Activated CD4-positive, alpha-beta memory T cell treated with anti-CD3 and anti-CD28 coated beads for 36 hours (primary cell): ENCODE data around the gene WWTR1. TPM values are rescaled to one million over a fixed set of nuclear protein-coding genes. Genes with fewer than 3 reads are reported as not detected.

Experiments used
- CTCF ChIA-PET: fragments of 350-600 bp; sonication (Branson Sonifier 250); formaldehyde crosslinking; loops from one replicate; lab custom pipeline; 2021; ENCODE audit warnings: antibody characterized with exemption, inconsistent platforms; lab: Charles Lee
- POLR2A ChIA-PET: fragments of 350-600 bp; sonication (Branson Sonifier 250); formaldehyde crosslinking; loops from one replicate; lab custom pipeline; 2021; ENCODE audit warnings: antibody characterized with exemption; lab: Charles Lee
- DNase-seq: peaks from one replicate; pipeline ENCODE4 v3.0.0-alpha.2; 2020
- H3K27ac Mint-ChIP-seq: one replicate; pipeline ENCODE4 v1.8.0; 2021; ENCODE audit warnings: mixed read lengths
- H3K27me3 Mint-ChIP-seq: one replicate; pipeline ENCODE4 v1.8.0; 2021; ENCODE audit warnings: mixed read lengths
- H3K36me3 Mint-ChIP-seq: one replicate; pipeline ENCODE4 v1.8.0; 2021; ENCODE audit warnings: mixed read lengths
- H3K4me1 Mint-ChIP-seq: one replicate; pipeline ENCODE4 v1.8.0; 2021; ENCODE audit warnings: low read depth, mixed read lengths
- H3K4me3 Mint-ChIP-seq: one replicate; pipeline ENCODE4 v1.8.0; 2021; ENCODE audit warnings: mild to moderate bottlenecking, mixed read lengths
- H3K9me3 Mint-ChIP-seq: one replicate; pipeline ENCODE4 v1.8.0; 2021; ENCODE audit warnings: mixed read lengths
- intact Hi-C: fragments of 100-400 bp; cut with micrococcal nuclease; formaldehyde crosslinking; loops from one replicate; pipeline ENCODE4 v1.15.1; 2023
- total RNA-seq, 2 experiments: library from RNA; stranded (reverse); gene quantifications; one replicate each; pipeline ENCODE4 v1.2.3, GENCODE V29; 2021

The WWTR1 gene
- total RNA-seq, 2 experiments from 2014 or later = 1.0 to 1.2 TPM

- DNase-seq = peak; percentile 51
- Mint-ChIP-seq H3K4me1 (peaks cover 10% of the 10 kb centered on the region), H3K27me3 (peaks cover 15% of the 10 kb centered on the region), H3K4me3 (no peak overlapping the region), H3K36me3 (no peaks in the 10 kb centered on the region), H3K9me3 (no peaks in the 10 kb centered on the region), H3K27ac (no peak overlapping the region)
- ChIA-PET CTCF (interaction anchor here (0.7 to 3.7 kb wide), 9 partner anchors 11 to 471 kb away, joined by 3 to 31 read pairs (median 3); partner anchors contain the start of gene COMMD2), POLR2A (no interaction called here)
- intact Hi-C loops = loop anchor here (1.0 kb wide), 4 partner anchors 205 to 296 kb away; partner anchors contain the start of gene COMMD2
Measured at GRCh38 chr3:149512073-149512782, 145.6 kb downstream of the WWTR1 start.

GRCh38 chr3:149511040-149511626, 146.7 kb downstream of the WWTR1 start:
- Mint-ChIP-seq H3K27ac (no peak overlapping the region), H3K36me3 (no peaks in the 10 kb centered on the region), H3K4me3 (no peak overlapping the region), H3K9me3 (no peaks in the 10 kb centered on the region), H3K4me1 (peaks cover 10% of the 10 kb centered on the region), H3K27me3 (peaks cover 19% of the 10 kb centered on the region)
- POLR2A ChIA-PET = no interaction called here
- intact Hi-C loops = no loop called here
- no peak for DNase-seq
- CTCF ChIA-PET = interaction anchor here (0.6 to 3.7 kb wide), 6 partner anchors 165 to 472 kb away, joined by 3 to 31 read pairs (median 4); no protein-coding TSS in a partner anchor

- intact Hi-C loops = no loop called here
- POLR2A ChIA-PET = no interaction called here
- CTCF ChIA-PET = interaction anchor here (1.5 to 1.7 kb wide), 2 partner anchors 16 to 297 kb away, joined by 3 to 7 read pairs; no protein-coding TSS in a partner anchor
- Mint-ChIP-seq H3K9me3 (no peaks in the 10 kb centered on the region), H3K27me3 (peaks cover 19% of the 10 kb centered on the region), H3K4me1 (peaks cover 10% of the 10 kb centered on the region), H3K4me3 (no peak overlapping the region), H3K36me3 (no peaks in the 10 kb centered on the region), H3K27ac (no peak overlapping the region)
- no peak for DNase-seq
Measured at GRCh38 chr3:149510480-149510879, 147.3 kb downstream of the WWTR1 start.

- Mint-ChIP-seq H3K27me3 (peaks cover 23% of the 10 kb centered on the region), H3K36me3 (no peaks in the 10 kb centered on the region), H3K27ac (no peak overlapping the region), H3K4me1 (peaks cover 10% of the 10 kb centered on the region), H3K4me3 (no peak overlapping the region), H3K9me3 (no peaks in the 10 kb centered on the region)
- CTCF ChIA-PET = interaction anchor here (1.3 to 1.7 kb wide), 3 partner anchors 15 to 298 kb away, joined by 3 to 7 read pairs (median 3); no protein-coding TSS in a partner anchor
- intact Hi-C loops = no loop called here
- POLR2A ChIA-PET = no interaction called here
- DNase-seq = no peak
Measured at GRCh38 chr3:149509526-149509925, 148.3 kb downstream of the WWTR1 start.

- intact Hi-C loops = loop anchor here (1.0 kb wide), 1 partner anchor 245 kb away; the partner anchor contains the start of gene COMMD2
- no peaks in the 10 kb centered on the region for H3K9me3 Mint-ChIP-seq
- peaks cover 10% of the 10 kb centered on the region for H3K4me1 Mint-ChIP-seq
- CTCF ChIA-PET = no interaction called here
- no peak overlapping the region for H3K4me3 Mint-ChIP-seq
- H3K36me3 Mint-ChIP-seq = no peaks in the 10 kb centered on the region
- DNase-seq = peak; percentile 45
- peak overlapping the region; percentile 53 for H3K27ac Mint-ChIP-seq
- peaks cover 26% of the 10 kb centered on the region for H3K27me3 Mint-ChIP-seq
- POLR2A ChIA-PET = no interaction called here
Measured at GRCh38 chr3:149507491-149508324, 150.1 kb downstream of the WWTR1 start.

GRCh38 chr3:149506965-149507364, 150.9 kb downstream of the WWTR1 start:
- Mint-ChIP-seq H3K4me3 (no peak overlapping the region), H3K4me1 (peaks cover 10% of the 10 kb centered on the region), H3K9me3 (no peaks in the 10 kb centered on the region), H3K27me3 (peaks cover 20% of the 10 kb centered on the region), H3K27ac (no peak overlapping the region), H3K36me3 (no peaks in the 10 kb centered on the region)
- no peak for DNase-seq
- CTCF ChIA-PET = no interaction called here
- intact Hi-C loops = loop anchor here (1.0 kb wide), 1 partner anchor 245 kb away; the partner anchor contains the start of gene COMMD2
- POLR2A ChIA-PET = no interaction called here

GRCh38 chr3:149506540-149506939, 151.3 kb downstream of the WWTR1 start:
- Mint-ChIP-seq H3K9me3 (no peaks in the 10 kb centered on the region), H3K4me1 (peaks cover 10% of the 10 kb centered on the region), H3K27me3 (peaks cover 19% of the 10 kb centered on the region), H3K36me3 (no peaks in the 10 kb centered on the region), H3K4me3 (no peak overlapping the region), H3K27ac (no peak overlapping the region)
- intact Hi-C loops = no loop called here
- CTCF ChIA-PET = no interaction called here
- POLR2A ChIA-PET = no interaction called here
- DNase-seq = no peak

- intact Hi-C loops = no loop called here
- Mint-ChIP-seq H3K36me3 (no peaks in the 10 kb centered on the region), H3K27me3 (peaks cover 12% of the 10 kb centered on the region), H3K9me3 (no peaks in the 10 kb centered on the region), H3K4me3 (no peak overlapping the region), H3K27ac (no peak overlapping the region), H3K4me1 (no peaks in the 10 kb centered on the region)
- CTCF ChIA-PET = interaction anchor here (1.0 to 1.2 kb wide), 2 partner anchors 10 to 214 kb away, joined by 3 to 4 read pairs; no protein-coding TSS in a partner anchor
- DNase-seq = no peak
- POLR2A ChIA-PET = no interaction called here
Measured at GRCh38 chr3:149502438-149502837, 155.4 kb downstream of the WWTR1 start.

- ChIA-PET CTCF (interaction anchor here (0.7 to 1.0 kb wide), 3 partner anchors 11 to 306 kb away, joined by 3 to 4 read pairs (median 3); no protein-coding TSS in a partner anchor), POLR2A (no interaction called here)
- no peak for DNase-seq
- Mint-ChIP-seq H3K9me3 (no peaks in the 10 kb centered on the region), H3K27ac (no peak overlapping the region), H3K27me3 (peaks cover 10% of the 10 kb centered on the region), H3K4me1 (no peaks in the 10 kb centered on the region), H3K36me3 (no peaks in the 10 kb centered on the region), H3K4me3 (no peak overlapping the region)
- intact Hi-C loops = no loop called here
Measured at GRCh38 chr3:149501524-149501923, 156.3 kb downstream of the WWTR1 start.

- Mint-ChIP-seq H3K4me3 (no peak overlapping the region), H3K9me3 (no peaks in the 10 kb centered on the region), H3K27ac (no peak overlapping the region), H3K27me3 (peaks cover 15% of the 10 kb centered on the region), H3K4me1 (peaks cover 3% of the 10 kb centered on the region), H3K36me3 (no peaks in the 10 kb centered on the region)
- intact Hi-C loops = no loop called here
- no peak for DNase-seq
- CTCF ChIA-PET = interaction anchor here (0.9 to 1.2 kb wide), 2 partner anchors 273 to 310 kb away, joined by 3 read pairs; no protein-coding TSS in a partner anchor
- POLR2A ChIA-PET = no interaction called here
Measured at GRCh38 chr3:149497966-149498670, 159.7 kb downstream of the WWTR1 start.

GRCh38 chr3:149496891-149497290, 160.9 kb downstream of the WWTR1 start:
- H3K36me3 Mint-ChIP-seq = no peaks in the 10 kb centered on the region
- intact Hi-C loops = no loop called here
- no peak overlapping the region for H3K27ac Mint-ChIP-seq
- DNase-seq = no peak
- ChIA-PET CTCF (interaction anchor here (0.6 to 1.2 kb wide), 3 partner anchors 16 to 452 kb away, joined by 3 read pairs; no protein-coding TSS in a partner anchor), POLR2A (no interaction called here)
- H3K4me1 Mint-ChIP-seq = peaks cover 3% of the 10 kb centered on the region
- H3K9me3 Mint-ChIP-seq = no peaks in the 10 kb centered on the region
- peaks cover 17% of the 10 kb centered on the region for H3K27me3 Mint-ChIP-seq
- no peak overlapping the region for H3K4me3 Mint-ChIP-seq
